GM12872 (cell line): ENCODE results near the gene CACNA2D3.

ENCODE experiments used
- CTCF ChIP-seq: IDR thresholded peaks from 3 replicates; pipeline ENCODE4 v1.5.1; 2011; ENCODE audit warnings: low read depth, mild to moderate bottlenecking, low read length, moderate library complexity; ENCODE audit not compliant: insufficient read depth

Gene CACNA2D3

GRCh38 chr3:54237109-54237508 lies 114.8 kb downstream of the CACNA2D3 start:
- no peak for TF ChIP-seq CTCF

- no peak for TF ChIP-seq CTCF
Observed at GRCh38 chr3:54237788-54238502, 115.6 kb downstream of the CACNA2D3 start.

- no peak for TF ChIP-seq CTCF
Observed at GRCh38 chr3:54240309-54240708, 118.0 kb downstream of the CACNA2D3 start.

- no peak for TF ChIP-seq CTCF
Observed at GRCh38 chr3:54243056-54243931, 120.9 kb downstream of the CACNA2D3 start.

GRCh38 chr3:54243960-54244682 lies 121.8 kb downstream of the CACNA2D3 start:
- no peak for TF ChIP-seq CTCF

- TF ChIP-seq CTCF, result no peak
Observed at GRCh38 chr3:54251705-54252104, 129.4 kb downstream of the CACNA2D3 start.

- no peak for TF ChIP-seq CTCF
Observed at GRCh38 chr3:54257125-54257720, 134.9 kb downstream of the CACNA2D3 start.
